DND-41 (cell line): Measurements from ENCODE around the gene GRIK4.

ENCODE experiments used
- EZH2 ChIP-seq: IDR thresholded peaks from 3 replicates; pipeline ENCODE4 v1.6.1; 2012; ENCODE audit warnings: borderline replicate concordance, low read depth, mild to moderate bottlenecking, moderate library complexity, low read length, inconsistent platforms; ENCODE audit not compliant: severe bottlenecking
- TF ChIP-seq, protein P1 (sequence below): IDR thresholded peaks from 2 replicates; pipeline ENCODE4 v1.5.1; 2012; ENCODE audit warnings: borderline replicate concordance, low read length, moderate library complexity, mild to moderate bottlenecking; ENCODE audit not compliant: poor library complexity, severe bottlenecking; ENCODE audit errors: extremely low read depth

- TF ChIP-seq, protein P1, sequence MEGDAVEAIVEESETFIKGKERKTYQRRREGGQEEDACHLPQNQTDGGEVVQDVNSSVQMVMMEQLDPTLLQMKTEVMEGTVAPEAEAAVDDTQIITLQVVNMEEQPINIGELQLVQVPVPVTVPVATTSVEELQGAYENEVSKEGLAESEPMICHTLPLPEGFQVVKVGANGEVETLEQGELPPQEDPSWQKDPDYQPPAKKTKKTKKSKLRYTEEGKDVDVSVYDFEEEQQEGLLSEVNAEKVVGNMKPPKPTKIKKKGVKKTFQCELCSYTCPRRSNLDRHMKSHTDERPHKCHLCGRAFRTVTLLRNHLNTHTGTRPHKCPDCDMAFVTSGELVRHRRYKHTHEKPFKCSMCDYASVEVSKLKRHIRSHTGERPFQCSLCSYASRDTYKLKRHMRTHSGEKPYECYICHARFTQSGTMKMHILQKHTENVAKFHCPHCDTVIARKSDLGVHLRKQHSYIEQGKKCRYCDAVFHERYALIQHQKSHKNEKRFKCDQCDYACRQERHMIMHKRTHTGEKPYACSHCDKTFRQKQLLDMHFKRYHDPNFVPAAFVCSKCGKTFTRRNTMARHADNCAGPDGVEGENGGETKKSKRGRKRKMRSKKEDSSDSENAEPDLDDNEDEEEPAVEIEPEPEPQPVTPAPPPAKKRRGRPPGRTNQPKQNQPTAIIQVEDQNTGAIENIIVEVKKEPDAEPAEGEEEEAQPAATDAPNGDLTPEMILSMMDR, result no peak
- TF ChIP-seq EZH2, result no peak
Observed at GRCh38 chr11:120863359-120863758, 351.8 kb downstream of the GRIK4 start.
